Liver (tissue), 9 donors: Measurements from ENCODE around the gene TMEM120B. TPM values are rescaled to one million over a fixed set of nuclear protein-coding genes. Genes with fewer than 3 reads are reported as not detected.

Experiments used
- DNase-seq: peaks from one replicate; pipeline ENCODE4 v3.0.0-alpha.2; 2017; ENCODE audit warnings: low spot score
- H3K27ac ChIP-seq, 2 donors: one replicate each; pipeline ENCODE4 v1.7.0; 2013; ENCODE audit warnings: inconsistent platforms in 2 of 2, low read length in 2 of 2, control low read depth in 1 of 2, low read depth in 1 of 2, mild to moderate bottlenecking in 1 of 2
- H3K27me3 ChIP-seq, 4 donors: one replicate each; pipeline versions ENCODE4 v1.6.1 to v1.7.0; 2013; ENCODE audit warnings: low read length in 3 of 4, inconsistent platforms in 1 of 4, mild to moderate bottlenecking in 1 of 4, moderate library complexity in 1 of 4; ENCODE audit not compliant: control insufficient read depth in 4 of 4, insufficient read depth in 4 of 4
- H3K36me3 ChIP-seq, 4 donors: one replicate each; pipeline versions ENCODE4 v1.6.1 to v1.7.0; 2013; ENCODE audit warnings: low read length in 3 of 4, mild to moderate bottlenecking in 3 of 4, low read depth in 1 of 4, moderate library complexity in 1 of 4; ENCODE audit not compliant: control insufficient read depth in 4 of 4, insufficient read depth in 3 of 4
- H3K4me1 ChIP-seq, 4 donors: one replicate each; pipeline versions ENCODE4 v1.6.1 to v1.7.0; 2013; ENCODE audit warnings: low read length in 3 of 4, mild to moderate bottlenecking in 3 of 4, moderate library complexity in 1 of 4; ENCODE audit not compliant: control insufficient read depth in 4 of 4, insufficient read depth in 4 of 4
- H3K4me3 ChIP-seq, 3 donors: one replicate each; pipeline versions ENCODE4 v1.6.1 to v1.7.0; 2013; ENCODE audit warnings: low read length in 3 of 3, control low read depth in 1 of 3, low read depth in 1 of 3, mild to moderate bottlenecking in 1 of 3
- H3K9ac ChIP-seq, 2 donors: one replicate each; pipeline ENCODE4 v1.7.0; 2013; ENCODE audit warnings: low read length in 2 of 2, mild to moderate bottlenecking in 2 of 2, moderate library complexity in 2 of 2, control low read depth in 1 of 2, low read depth in 1 of 2
- H3K9me3 ChIP-seq, 4 donors: one replicate each; pipeline versions ENCODE4 v1.6.1 to v1.7.0; 2013; ENCODE audit warnings: low read length in 3 of 4; ENCODE audit not compliant: control insufficient read depth in 4 of 4
- EGR1 ChIP-seq, 2 donors: IDR thresholded peaks; 2 replicates each; pipeline ENCODE4 v1.6.1; 2016 to 2018; ENCODE audit warnings: antibody characterized with exemption in 2 of 2, low read depth in 2 of 2
- FOXA1 ChIP-seq: IDR thresholded peaks from 2 replicates; pipeline ENCODE4 v1.6.1; 2016; ENCODE audit warnings: antibody characterized with exemption
- FOXA2 ChIP-seq: IDR thresholded peaks from 2 replicates; pipeline ENCODE4 v1.6.1; 2016; ENCODE audit warnings: antibody characterized with exemption
- GABPA ChIP-seq, 2 donors: IDR thresholded peaks in 1 of 2; conservative IDR thresholded peaks in 1 of 2; 2 replicates each; pipeline ENCODE4 v1.6.1; 2016; ENCODE audit warnings: antibody characterized with exemption in 2 of 2, mild to moderate bottlenecking in 1 of 2, moderate library complexity in 1 of 2
- HNF4A ChIP-seq, 2 donors: conservative IDR thresholded peaks; 2 replicates each; pipeline ENCODE4 v1.6.1; 2016; ENCODE audit warnings: antibody characterized with exemption in 2 of 2, mild to moderate bottlenecking in 2 of 2
- HNF4G ChIP-seq: IDR thresholded peaks from 2 replicates; pipeline ENCODE4 v1.6.1; 2016; ENCODE audit warnings: antibody characterized with exemption
- JUND ChIP-seq, 2 donors: IDR thresholded peaks; 2 replicates each; pipeline ENCODE4 v1.6.1; 2016; ENCODE audit warnings: antibody characterized with exemption in 2 of 2
- MAX ChIP-seq: IDR thresholded peaks from 2 replicates; pipeline ENCODE4 v1.6.1; 2016; ENCODE audit warnings: antibody characterized with exemption
- NR2F2 ChIP-seq: IDR thresholded peaks from 2 replicates; pipeline ENCODE4 v1.6.1; 2016; ENCODE audit warnings: antibody characterized with exemption
- RAD21 ChIP-seq, 2 donors: IDR thresholded peaks; 2 replicates each; pipeline ENCODE4 v1.6.1; 2016; ENCODE audit warnings: antibody characterized with exemption in 2 of 2, mild to moderate bottlenecking in 2 of 2
- RXRA ChIP-seq, 2 donors: IDR thresholded peaks; 2 replicates each; pipeline ENCODE4 v1.6.1; 2017 to 2018; ENCODE audit warnings: antibody characterized with exemption in 2 of 2, mild to moderate bottlenecking in 1 of 2
- SP1 ChIP-seq: IDR thresholded peaks from 2 replicates; pipeline ENCODE4 v1.6.1; 2018; ENCODE audit warnings: antibody characterized with exemption, mild to moderate bottlenecking
- TAF1 ChIP-seq: conservative IDR thresholded peaks from 2 replicates; pipeline ENCODE4 v1.6.1; 2016; ENCODE audit warnings: antibody characterized with exemption, mild to moderate bottlenecking
- WGBS: extraction: QIAGEN DNeasy Blood & Tissue Kit; methylation state at CpG from one replicate; pipeline ENCODE4 v1.1.7; 2013; 5-methylcytosine and 5-hydroxymethylcytosine counted together
- polyA plus RNA-seq, 2 donors: library from polyadenylated mRNA; stranded (reverse) in 1 of 2; unstranded in 1 of 2; fragments of 200-250 nt in 1 of 2; fragments of >200 nt in 1 of 2; fragmentation: Nextera tagmentation in 1 of 2; extraction: Ambion mirVana in 1 of 2; gene quantifications; one replicate each; pipeline versions ENCODE4 v1.2.1 to v1.2.3, GENCODE V29; 2013 to 2015
- total RNA-seq, 2 donors: library from RNA; depleted of rRNA; stranded (reverse); fragments of >200 nt; gene quantifications; one replicate each; pipeline ENCODE4 v1.2.3, GENCODE V29; 2014
- TF ChIP-seq, protein P1 (sequence below): IDR thresholded peaks from 2 replicates; pipeline ENCODE4 v1.6.1; 2016; ENCODE audit warnings: antibody characterized with exemption
- TF ChIP-seq, protein P2 (sequence below): IDR thresholded peaks from 2 replicates; pipeline ENCODE4 v1.6.1; 2016; ENCODE audit warnings: antibody characterized with exemption
- TF ChIP-seq, protein P3 (sequence below): fragments of 150-350 bp; IDR thresholded peaks from 2 replicates; pipeline ENCODE4 v1.5.1; 2017; ENCODE audit warnings: improper control_type of control experiment, low read depth, low read length; ENCODE audit not compliant: missing input control
- TF ChIP-seq, protein P4 (sequence below): IDR thresholded peaks from 2 replicates; pipeline ENCODE4 v1.6.1; 2016; ENCODE audit warnings: antibody characterized with exemption, mild to moderate bottlenecking
- donor health status: healthy.
- donor health status: healthy.
- donor health status: healthy.
- donor health status: healthy.
- donor health status: healthy.

TMEM120B gene
- total and polyA plus RNA-seq, 4 donors: 1.6 to 9.2 (median 3.4) TPM

DNA sequence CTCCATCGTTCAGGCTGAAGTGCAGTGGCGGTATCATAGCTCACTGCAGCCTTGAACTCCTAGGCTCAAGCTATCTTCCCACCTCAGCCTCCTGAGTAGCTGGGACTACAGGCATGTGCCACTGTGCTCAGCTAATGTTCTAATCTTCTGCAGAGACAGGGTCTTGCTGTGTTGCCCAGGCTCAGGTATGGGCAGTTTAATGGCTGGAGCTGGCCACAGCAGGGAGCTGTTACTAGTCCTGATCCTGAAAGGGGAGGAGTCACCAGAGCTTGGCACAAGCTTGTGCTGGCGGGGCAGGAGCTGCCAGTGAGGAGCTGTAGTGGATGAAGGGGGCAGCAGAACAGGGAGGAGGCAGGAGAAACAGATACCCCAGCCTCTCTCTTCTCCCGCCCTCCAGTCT is 10.6 kb downstream of the TMEM120B start:
- TF ChIP-seq, protein P1, sequence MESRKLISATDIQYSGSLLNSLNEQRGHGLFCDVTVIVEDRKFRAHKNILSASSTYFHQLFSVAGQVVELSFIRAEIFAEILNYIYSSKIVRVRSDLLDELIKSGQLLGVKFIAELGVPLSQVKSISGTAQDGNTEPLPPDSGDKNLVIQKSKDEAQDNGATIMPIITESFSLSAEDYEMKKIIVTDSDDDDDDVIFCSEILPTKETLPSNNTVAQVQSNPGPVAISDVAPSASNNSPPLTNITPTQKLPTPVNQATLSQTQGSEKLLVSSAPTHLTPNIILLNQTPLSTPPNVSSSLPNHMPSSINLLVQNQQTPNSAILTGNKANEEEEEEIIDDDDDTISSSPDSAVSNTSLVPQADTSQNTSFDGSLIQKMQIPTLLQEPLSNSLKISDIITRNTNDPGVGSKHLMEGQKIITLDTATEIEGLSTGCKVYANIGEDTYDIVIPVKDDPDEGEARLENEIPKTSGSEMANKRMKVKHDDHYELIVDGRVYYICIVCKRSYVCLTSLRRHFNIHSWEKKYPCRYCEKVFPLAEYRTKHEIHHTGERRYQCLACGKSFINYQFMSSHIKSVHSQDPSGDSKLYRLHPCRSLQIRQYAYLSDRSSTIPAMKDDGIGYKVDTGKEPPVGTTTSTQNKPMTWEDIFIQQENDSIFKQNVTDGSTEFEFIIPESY: no peak
- no peak for TF ChIP-seq MAX
- no peak for TF ChIP-seq GABPA (IDR thresholded peaks at IDR 0.05 in 1 of 2, conservative IDR thresholded peaks at IDR 0.05 in 1 of 2)
- no peak for TF ChIP-seq HNF4A (conservative IDR thresholded peaks at IDR 0.05)
- no peak for TF ChIP-seq HNF4G
- no peak for TF ChIP-seq JUND (IDR thresholded peaks at IDR 0.05)
- TF ChIP-seq, protein P2, sequence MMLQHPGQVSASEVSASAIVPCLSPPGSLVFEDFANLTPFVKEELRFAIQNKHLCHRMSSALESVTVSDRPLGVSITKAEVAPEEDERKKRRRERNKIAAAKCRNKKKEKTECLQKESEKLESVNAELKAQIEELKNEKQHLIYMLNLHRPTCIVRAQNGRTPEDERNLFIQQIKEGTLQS: no peak
- TF ChIP-seq SP1: no peak
- no peak for TF ChIP-seq NR2F2
- TF ChIP-seq RXRA (IDR thresholded peaks at IDR 0.05): no peak
- TF ChIP-seq, protein P3, sequence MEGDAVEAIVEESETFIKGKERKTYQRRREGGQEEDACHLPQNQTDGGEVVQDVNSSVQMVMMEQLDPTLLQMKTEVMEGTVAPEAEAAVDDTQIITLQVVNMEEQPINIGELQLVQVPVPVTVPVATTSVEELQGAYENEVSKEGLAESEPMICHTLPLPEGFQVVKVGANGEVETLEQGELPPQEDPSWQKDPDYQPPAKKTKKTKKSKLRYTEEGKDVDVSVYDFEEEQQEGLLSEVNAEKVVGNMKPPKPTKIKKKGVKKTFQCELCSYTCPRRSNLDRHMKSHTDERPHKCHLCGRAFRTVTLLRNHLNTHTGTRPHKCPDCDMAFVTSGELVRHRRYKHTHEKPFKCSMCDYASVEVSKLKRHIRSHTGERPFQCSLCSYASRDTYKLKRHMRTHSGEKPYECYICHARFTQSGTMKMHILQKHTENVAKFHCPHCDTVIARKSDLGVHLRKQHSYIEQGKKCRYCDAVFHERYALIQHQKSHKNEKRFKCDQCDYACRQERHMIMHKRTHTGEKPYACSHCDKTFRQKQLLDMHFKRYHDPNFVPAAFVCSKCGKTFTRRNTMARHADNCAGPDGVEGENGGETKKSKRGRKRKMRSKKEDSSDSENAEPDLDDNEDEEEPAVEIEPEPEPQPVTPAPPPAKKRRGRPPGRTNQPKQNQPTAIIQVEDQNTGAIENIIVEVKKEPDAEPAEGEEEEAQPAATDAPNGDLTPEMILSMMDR: no peak
- TF ChIP-seq, protein P4, sequence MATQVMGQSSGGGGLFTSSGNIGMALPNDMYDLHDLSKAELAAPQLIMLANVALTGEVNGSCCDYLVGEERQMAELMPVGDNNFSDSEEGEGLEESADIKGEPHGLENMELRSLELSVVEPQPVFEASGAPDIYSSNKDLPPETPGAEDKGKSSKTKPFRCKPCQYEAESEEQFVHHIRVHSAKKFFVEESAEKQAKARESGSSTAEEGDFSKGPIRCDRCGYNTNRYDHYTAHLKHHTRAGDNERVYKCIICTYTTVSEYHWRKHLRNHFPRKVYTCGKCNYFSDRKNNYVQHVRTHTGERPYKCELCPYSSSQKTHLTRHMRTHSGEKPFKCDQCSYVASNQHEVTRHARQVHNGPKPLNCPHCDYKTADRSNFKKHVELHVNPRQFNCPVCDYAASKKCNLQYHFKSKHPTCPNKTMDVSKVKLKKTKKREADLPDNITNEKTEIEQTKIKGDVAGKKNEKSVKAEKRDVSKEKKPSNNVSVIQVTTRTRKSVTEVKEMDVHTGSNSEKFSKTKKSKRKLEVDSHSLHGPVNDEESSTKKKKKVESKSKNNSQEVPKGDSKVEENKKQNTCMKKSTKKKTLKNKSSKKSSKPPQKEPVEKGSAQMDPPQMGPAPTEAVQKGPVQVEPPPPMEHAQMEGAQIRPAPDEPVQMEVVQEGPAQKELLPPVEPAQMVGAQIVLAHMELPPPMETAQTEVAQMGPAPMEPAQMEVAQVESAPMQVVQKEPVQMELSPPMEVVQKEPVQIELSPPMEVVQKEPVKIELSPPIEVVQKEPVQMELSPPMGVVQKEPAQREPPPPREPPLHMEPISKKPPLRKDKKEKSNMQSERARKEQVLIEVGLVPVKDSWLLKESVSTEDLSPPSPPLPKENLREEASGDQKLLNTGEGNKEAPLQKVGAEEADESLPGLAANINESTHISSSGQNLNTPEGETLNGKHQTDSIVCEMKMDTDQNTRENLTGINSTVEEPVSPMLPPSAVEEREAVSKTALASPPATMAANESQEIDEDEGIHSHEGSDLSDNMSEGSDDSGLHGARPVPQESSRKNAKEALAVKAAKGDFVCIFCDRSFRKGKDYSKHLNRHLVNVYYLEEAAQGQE: no peak
- no peak for TF ChIP-seq FOXA2
- TF ChIP-seq RAD21 (IDR thresholded peaks at IDR 0.05): no peak
- no peak for TF ChIP-seq EGR1 (IDR thresholded peaks at IDR 0.05; ENCODE audit: low read depth in 2 of 2)
- no peak for TF ChIP-seq TAF1
- no peak for TF ChIP-seq FOXA1
- 88% methylated on average over 4 of the region's 4 CpGs for WGBS

DNA sequence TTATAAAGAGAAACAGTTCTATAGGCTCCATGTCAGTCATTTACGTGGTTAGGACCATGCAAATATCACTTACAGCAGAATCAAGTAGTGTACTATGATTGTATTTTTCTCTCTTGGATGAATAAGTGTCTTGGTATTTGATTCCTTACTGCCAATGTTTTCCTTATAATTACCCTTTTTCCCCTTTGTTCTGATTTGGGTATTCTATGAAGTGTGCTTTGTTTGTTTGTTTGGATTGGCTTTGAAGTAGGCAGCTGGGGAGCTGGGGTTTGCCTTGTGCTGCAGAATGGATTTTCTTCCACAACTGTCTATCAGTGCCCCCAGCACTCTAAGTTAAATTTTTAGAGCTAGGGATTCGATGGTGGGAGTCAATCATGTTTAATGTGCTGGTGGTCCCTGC is 12.4 kb downstream of the TMEM120B start:
- 95% methylated on average over 2 of the region's 2 CpGs for WGBS
- Histone ChIP-seq H3K4me3 (no peak overlapping the region), H3K36me3 (peaks cover 0 to 3% (median under 1%) of the 10 kb centered on the region in 4 donors), H3K4me1 (no peaks in the 10 kb centered on the region), H3K27me3 (no peaks in the 10 kb centered on the region), H3K27ac (no peak overlapping the region), H3K9ac (no peak overlapping the region), H3K9me3 (no peaks in the 10 kb centered on the region)
- DNase-seq: no peak
- TF ChIP-seq TAF1 (no peak), FOXA1 (no peak)

More for the DNA sequence above, 10.6 kb downstream of the TMEM120B start:
- H3K4me1 ChIP-seq: no peaks in the 10 kb centered on the region
- H3K27me3 ChIP-seq: no peaks in the 10 kb centered on the region
- no peak overlapping the region for H3K27ac ChIP-seq
- no peak overlapping the region for H3K9ac ChIP-seq
- H3K9me3 ChIP-seq: no peaks in the 10 kb centered on the region
- no peak for DNase-seq
- peaks cover 0 to 3% (median under 1%) of the 10 kb centered on the region in 4 donors for H3K36me3 ChIP-seq
- H3K4me3 ChIP-seq: no peak overlapping the region
